GM13977 (cell line): ENCODE results near the gene FTSJ1.
A peak's percentile ranks its signal among the peaks of the same experiment; 100 is the strongest.

ENCODE experiments used
- DNase-seq: peaks from one replicate; pipeline ENCODE4 v3.0.0; 2012; ENCODE audit warnings: low spot score
- CTCF ChIP-seq: IDR thresholded peaks from 2 replicates; pipeline ENCODE4 v1.5.1; 2012; ENCODE audit warnings: mild to moderate bottlenecking, control low read depth; ENCODE audit not compliant: insufficient read depth; ENCODE audit errors: extremely low read depth, missing control alignments
- in situ Hi-C: fragments of 300-500 bp; cut with MboI; formaldehyde crosslinking; loops from one replicate; pipeline ENCODE4 v1.12.0; 2022; ENCODE audit warnings: low sequenced_read_pairs, low pct_unique_long_range_greater_than_20kb, mixed read lengths, inconsistent platforms; ENCODE audit not compliant: unreplicated experiment

FTSJ1 gene

GRCh38 chrX:48465336-48465933, 10.6 kb upstream of the FTSJ1 start:
- no peak for DNase-seq
- TF ChIP-seq CTCF, result no peak
- in situ Hi-C loops, result no loop called here

- in situ Hi-C loops, result no loop called here
- peak; percentile 7 for DNase-seq
- TF ChIP-seq CTCF, result peak; percentile 36
Measured at GRCh38 chrX:48466696-48467095, 9.3 kb upstream of the FTSJ1 start.

GRCh38 chrX:48467281-48467761, 8.7 kb upstream of the FTSJ1 start:
- in situ Hi-C loops, result no loop called here
- peak; percentile 17 for DNase-seq
- no peak for TF ChIP-seq CTCF

- in situ Hi-C loops, result no loop called here
- no peak for DNase-seq
- no peak for TF ChIP-seq CTCF
Measured at GRCh38 chrX:48468247-48468671, 7.7 kb upstream of the FTSJ1 start.

GRCh38 chrX:48468693-48469691, 7.0 kb upstream of the FTSJ1 start:
- in situ Hi-C loops, result no loop called here
- peak; percentile 31 for TF ChIP-seq CTCF
- DNase-seq, result no peak

GRCh38 chrX:48470110-48470832, 5.7 kb upstream of the FTSJ1 start, which contains the start of gene SLC38A5:
TSS of gene SLC38A5 (minus strand) at chrX:48470260. CDS start at chrX:48467924, 2,336 bp downstream.
- in situ Hi-C loops, result no loop called here
- DNase-seq, result no peak
- no peak for TF ChIP-seq CTCF
